ENCODE results near the gene FLT3. TPM values are rescaled to one million over a fixed set of nuclear protein-coding genes. Genes with fewer than 3 reads are reported as not detected.

FLT3 gene
- total and polyA plus RNA-seq, 8 donors, result 0.18 to 3.5 (median 1.2) TPM; not detected in 3

DNA sequence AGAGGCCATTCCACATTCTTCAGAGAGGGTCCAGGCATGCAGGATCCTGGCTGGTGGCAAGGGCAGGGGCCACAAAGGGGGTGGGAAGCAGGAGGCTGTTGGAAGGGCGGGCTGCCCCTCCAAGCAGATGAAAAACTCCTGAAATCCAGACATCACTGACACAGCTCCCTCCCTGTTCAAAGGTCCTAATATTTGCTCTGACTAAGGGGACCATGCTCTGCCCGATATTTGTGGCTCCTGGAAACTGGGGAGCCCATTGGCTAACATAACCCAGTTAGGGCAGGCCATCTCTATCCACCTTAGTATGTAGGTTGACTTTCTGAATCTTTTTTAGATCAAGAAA is 127.9 kb downstream of the FLT3 start:
- TF ChIP-seq POLR2A (IDR thresholded peaks at IDR 0.05), result no peak
- TF ChIP-seq, protein P1, sequence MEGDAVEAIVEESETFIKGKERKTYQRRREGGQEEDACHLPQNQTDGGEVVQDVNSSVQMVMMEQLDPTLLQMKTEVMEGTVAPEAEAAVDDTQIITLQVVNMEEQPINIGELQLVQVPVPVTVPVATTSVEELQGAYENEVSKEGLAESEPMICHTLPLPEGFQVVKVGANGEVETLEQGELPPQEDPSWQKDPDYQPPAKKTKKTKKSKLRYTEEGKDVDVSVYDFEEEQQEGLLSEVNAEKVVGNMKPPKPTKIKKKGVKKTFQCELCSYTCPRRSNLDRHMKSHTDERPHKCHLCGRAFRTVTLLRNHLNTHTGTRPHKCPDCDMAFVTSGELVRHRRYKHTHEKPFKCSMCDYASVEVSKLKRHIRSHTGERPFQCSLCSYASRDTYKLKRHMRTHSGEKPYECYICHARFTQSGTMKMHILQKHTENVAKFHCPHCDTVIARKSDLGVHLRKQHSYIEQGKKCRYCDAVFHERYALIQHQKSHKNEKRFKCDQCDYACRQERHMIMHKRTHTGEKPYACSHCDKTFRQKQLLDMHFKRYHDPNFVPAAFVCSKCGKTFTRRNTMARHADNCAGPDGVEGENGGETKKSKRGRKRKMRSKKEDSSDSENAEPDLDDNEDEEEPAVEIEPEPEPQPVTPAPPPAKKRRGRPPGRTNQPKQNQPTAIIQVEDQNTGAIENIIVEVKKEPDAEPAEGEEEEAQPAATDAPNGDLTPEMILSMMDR (IDR thresholded peaks at IDR 0.05), result no peak
- TF ChIP-seq EP300 (IDR thresholded peaks at IDR 0.05), result no peak
- TF ChIP-seq POLR2AphosphoS5 (IDR thresholded peaks at IDR 0.05), result no peak
- DNase-seq, result peak in 1 of 2 donors; percentile 1
- WGBS, 5 donors, result 56 to 67% (median 65%) methylated on average over 2 of the region's 2 CpGs
- H3K27ac ChIP-seq, result no peak overlapping the region
- peaks cover 39 to 100% (median 96%) of the 10 kb centered on the region in 3 donors for H3K27me3 ChIP-seq
- H3K9me3 ChIP-seq, result no peaks in the 10 kb centered on the region
- peaks cover 12 to 52% (median 30%) of the 10 kb centered on the region in 4 donors for H3K4me1 ChIP-seq
- no peak overlapping the region for H3K4me3 ChIP-seq
- no peaks in the 10 kb centered on the region for H3K36me3 ChIP-seq
- intact Hi-C loops (cut with DNase I; ENCODE audit: low total_unique reads), result loop anchor here (10.0 kb wide), 3 partner anchors 148 to 1028 kb away; no protein-coding TSS in a partner anchor

DNA sequence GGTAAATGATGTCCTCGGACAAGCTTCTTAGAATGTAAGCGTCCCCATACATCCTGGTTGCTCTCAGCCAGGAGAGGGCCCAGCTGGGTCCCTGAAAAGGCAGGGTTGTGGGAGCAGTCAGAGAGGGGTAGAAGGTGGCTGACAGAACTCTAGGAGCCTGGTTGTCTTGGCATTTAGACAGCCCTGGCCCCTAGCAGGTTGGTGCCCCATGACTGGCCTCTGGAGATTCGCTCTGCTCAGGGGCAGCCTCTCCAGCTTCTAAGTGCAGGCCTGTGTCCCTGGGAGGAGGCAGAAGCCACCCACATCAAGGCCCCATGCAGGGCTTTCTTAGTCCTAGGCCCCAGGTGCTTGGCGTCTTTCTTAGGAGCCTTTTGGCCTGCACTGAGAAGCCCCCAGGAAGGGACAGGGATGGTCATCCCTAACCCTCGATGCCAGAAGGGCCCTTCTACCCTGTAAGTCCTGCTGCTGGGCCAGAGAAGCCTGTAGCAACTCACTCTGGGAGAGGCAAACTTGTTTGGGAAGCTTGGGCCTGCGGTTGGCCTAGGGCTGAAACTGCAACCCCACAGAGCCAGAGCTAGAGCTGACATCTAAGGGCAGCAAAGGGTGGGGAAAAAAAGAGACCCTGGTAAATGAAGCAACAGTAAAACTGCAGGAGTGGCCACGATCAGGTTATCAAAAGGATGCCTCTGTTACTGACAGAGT is 128.4 kb downstream of the FLT3 start:
- no peaks in the 10 kb centered on the region for H3K9me3 ChIP-seq
- 60 to 85% (median 66%) methylated on average over 5 to 7 of the region's 7 CpGs for WGBS, 5 donors
- peaks cover 34 to 100% (median 96%) of the 10 kb centered on the region in 3 donors for H3K27me3 ChIP-seq
- TF ChIP-seq, protein P1 (IDR thresholded peaks at IDR 0.05), result no peak
- no peak overlapping the region for H3K4me3 ChIP-seq
- H3K27ac ChIP-seq, result no peak overlapping the region
- peaks cover 12 to 52% (median 34%) of the 10 kb centered on the region in 4 donors for H3K4me1 ChIP-seq
- no peaks in the 10 kb centered on the region for H3K36me3 ChIP-seq
- peak in 1 of 2 donors; percentile 8 for DNase-seq
- intact Hi-C loops (cut with DNase I; ENCODE audit: low total_unique reads), result loop anchor here (10.0 kb wide), 3 partner anchors 147 to 1027 kb away; no protein-coding TSS in a partner anchor

DNA sequence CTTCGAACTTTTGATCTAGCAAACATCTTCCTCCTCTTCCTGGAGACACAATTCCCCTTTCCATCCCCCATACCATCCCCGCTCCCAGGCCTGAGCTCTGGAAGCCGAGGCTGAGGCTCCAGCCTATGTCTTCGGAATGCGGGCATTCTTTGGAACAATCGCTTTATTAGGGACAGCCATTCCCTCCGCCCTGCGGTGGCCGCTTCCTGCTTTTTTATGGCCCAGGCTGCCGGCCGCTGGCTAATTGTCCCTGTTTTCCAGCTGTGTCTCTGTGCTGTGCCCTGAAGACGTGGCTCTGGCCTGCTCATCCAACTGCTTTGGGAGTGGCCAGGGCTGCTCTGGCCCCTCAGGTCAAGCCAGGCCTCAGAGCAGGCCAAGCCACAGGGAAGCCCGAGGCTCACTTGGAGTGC is 129.1 kb downstream of the FLT3 start:
- no peak overlapping the region for H3K4me3 ChIP-seq
- peaks cover 19 to 56% (median 41%) of the 10 kb centered on the region in 4 donors for H3K4me1 ChIP-seq
- TF ChIP-seq POLR2A (IDR thresholded peaks at IDR 0.05), result no peak
- TF ChIP-seq, protein P1 (IDR thresholded peaks at IDR 0.05), result no peak
- no peak for TF ChIP-seq EP300 (IDR thresholded peaks at IDR 0.05)
- TF ChIP-seq POLR2AphosphoS5 (IDR thresholded peaks at IDR 0.05), result no peak
- 41 to 73% (median 67%) methylated on average over 12 to 13 of the region's 13 CpGs for WGBS, 5 donors
- peaks cover 41 to 100% (median 96%) of the 10 kb centered on the region in 3 donors for H3K27me3 ChIP-seq
- H3K27ac ChIP-seq, result no peak overlapping the region
- intact Hi-C loops (cut with DNase I; ENCODE audit: low total_unique reads), result loop anchor here (10.0 kb wide), 3 partner anchors 146 to 1026 kb away; no protein-coding TSS in a partner anchor
- H3K9me3 ChIP-seq, result no peaks in the 10 kb centered on the region
- DNase-seq, result peak in 1 of 2 donors; percentile 22
- H3K36me3 ChIP-seq, result no peaks in the 10 kb centered on the region

DNA sequence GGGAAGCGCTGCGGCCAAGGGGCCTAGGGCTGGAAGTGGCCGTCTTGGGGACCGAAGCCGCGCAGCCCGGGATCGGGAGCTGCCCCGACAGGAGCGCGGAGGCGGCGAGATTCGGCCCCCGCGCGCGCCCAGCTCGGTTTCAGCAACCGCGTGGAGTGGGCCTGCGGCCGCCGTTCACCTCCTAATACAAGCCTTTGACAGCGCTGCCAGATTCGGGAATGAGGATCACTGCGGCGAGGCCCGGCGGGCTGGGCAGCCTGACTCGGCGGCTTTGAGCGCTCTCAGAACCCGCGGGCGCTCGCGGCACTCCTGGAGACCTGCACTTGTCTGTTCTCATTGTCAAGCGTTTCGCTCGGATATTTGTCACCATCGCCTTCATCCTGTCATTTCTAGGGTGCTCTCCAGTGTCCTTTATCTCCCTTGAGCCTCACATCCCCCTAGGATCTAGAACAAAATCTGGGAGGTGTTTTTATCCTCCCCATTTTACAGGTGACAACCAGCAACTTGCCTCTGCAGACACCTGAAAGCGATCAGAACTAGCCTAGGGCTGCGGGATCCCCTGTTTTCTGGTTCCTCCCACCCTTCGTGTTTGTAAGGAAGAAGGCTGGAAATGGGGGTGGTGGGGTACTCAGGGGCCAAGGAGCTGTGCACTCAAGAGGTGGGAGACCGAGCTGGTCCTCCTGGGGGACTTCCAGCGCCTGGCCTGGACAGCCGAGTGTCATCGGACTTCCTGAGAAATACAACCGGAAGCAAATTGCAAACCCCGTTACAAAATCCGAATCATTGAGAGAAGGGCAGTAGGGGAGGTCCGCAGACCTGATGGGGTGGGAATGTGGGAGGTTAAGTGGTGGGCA is 129.8 kb downstream of the FLT3 start:
- WGBS, 5 donors, result 9 to 26% (median 18%) methylated on average over 21 to 53 of the region's 53 CpGs
- H3K27ac ChIP-seq, result no peak overlapping the region

More for the DNA sequence above, 129.8 kb downstream of the FLT3 start:
- Histone ChIP-seq H3K4me3 (no peak overlapping the region), H3K36me3 (no peaks in the 10 kb centered on the region), H3K9me3 (no peaks in the 10 kb centered on the region), H3K4me1 (peaks cover 23 to 57% (median 43%) of the 10 kb centered on the region in 4 donors), H3K27me3 (peaks cover 43 to 100% (median 96%) of the 10 kb centered on the region in 3 donors)
- TF ChIP-seq, protein P1 (IDR thresholded peaks at IDR 0.05), result no peak
- no peak for TF ChIP-seq POLR2A (IDR thresholded peaks at IDR 0.05)
- TF ChIP-seq POLR2AphosphoS5 (IDR thresholded peaks at IDR 0.05), result no peak
- no peak for TF ChIP-seq EP300 (IDR thresholded peaks at IDR 0.05)
- peak in 1 of 2 donors; percentile 10 for DNase-seq
- intact Hi-C loops (cut with DNase I; ENCODE audit: low total_unique reads), result loop anchor here (10.0 kb wide), 3 partner anchors 146 to 1026 kb away; no protein-coding TSS in a partner anchor
